NCI-H2029 (cell line): ENCODE measurements around the gene MROH2B.
"Not testable (repeated sequence)": the region's sequence is repeated elsewhere in the genome, so short reads cannot be mapped to it uniquely, and the experiment has no call there.

Experiments
- DNase-seq: peaks from one replicate; lab custom pipeline; 2025; lab: John Stamatoyannopoulos, UW

MROH2B gene

DNA sequence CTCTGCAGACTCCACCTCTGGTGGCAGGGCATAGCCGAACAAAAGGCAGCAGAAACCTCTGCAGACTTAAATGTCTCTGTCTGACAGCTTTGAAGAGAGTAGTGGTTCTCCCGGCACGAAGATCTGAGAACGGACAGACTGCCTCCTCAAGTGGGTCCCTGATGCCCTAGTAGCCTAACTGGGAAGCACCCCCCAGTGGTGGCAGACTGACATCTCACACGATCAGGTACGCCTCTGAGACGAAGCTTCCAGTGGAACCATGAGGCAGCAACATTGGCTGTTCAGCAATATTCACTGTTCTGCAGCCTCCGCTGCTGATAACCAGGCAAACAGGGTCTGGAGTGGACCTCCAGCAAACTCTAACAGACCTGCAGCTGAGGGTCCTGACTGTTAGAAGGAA is 48.5 kb downstream of the MROH2B start:
- DNase-seq: not testable (repeated sequence)

DNA sequence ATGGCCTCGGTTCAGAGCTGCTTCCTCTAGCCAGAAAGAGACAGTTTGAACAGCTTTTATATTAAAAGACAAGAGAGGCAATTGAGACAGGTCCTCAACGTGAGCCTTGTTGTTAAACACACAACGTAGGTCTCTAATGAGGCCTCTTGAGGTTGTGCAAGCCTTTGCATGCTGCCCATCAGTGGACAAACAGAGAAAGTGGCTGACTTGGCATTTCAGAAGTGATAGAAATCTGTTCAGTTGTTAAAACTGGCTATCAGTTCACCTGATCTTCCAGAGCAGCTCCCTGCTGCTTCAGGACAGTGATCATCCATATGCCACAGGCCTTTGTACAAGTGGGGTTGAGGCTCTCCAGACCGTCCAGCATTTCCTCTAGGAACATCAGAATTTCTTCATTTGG is 58.8 kb downstream of the MROH2B start:
- DNase-seq: no peak

DNA sequence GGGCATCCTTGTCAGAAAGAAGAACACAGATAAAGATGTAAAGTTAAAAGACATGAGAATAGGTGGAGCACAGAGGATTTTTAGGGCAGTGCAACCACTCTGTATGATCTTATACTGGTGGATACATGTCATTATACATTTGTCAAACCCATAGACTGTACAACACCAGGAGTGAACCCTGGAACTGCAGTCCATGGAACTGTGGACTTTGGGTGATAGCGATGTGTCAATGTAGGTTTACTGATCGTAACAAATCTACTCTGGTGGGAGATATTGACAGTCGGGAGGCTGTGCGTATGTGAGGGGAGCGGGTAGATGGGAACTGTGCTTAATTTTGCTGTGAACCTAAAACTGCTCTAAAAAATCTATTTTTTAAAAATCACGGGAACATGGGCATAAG is 60.6 kb downstream of the MROH2B start:
- DNase-seq: no peak

DNA sequence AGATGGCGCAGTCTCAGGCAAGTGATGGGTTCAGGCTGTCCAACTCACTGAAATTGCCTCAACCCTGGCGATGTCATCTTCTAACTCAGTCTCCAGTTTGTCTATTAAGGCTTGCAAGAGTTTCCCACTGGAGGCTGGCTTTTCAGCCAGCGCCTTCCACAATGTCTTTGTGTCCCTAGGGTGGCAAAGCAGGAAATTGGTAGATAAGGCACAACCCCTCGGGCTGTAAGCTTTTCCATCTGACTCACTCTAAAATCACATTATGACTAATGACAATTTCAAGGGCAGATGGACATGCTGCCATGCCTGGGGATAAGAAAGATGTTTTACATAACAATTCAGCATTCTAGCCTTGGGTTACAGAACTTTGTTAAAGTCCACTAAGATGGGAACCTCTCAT is 61.9 kb downstream of the MROH2B start:
- no peak for DNase-seq

DNA sequence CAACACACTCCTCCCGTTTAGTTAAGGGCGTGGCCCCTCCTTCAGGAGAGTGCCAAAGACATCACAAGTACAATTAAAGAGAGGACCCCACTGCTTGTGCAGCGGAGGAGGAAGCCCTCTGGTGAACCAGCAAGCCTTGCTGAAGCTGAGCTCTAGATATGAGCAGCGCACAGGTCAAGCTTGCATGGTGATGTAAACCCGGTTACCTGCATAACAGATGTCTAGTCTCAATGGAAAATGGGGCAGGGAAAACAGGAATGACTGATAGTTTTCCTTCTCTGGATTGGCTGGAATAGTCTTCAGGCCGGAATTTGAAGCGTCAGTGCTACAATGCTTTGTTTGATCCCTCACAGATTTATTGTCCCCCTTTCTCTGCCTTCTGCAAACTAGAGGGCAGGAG is 66.2 kb downstream of the MROH2B start:
- DNase-seq: no peak

DNA sequence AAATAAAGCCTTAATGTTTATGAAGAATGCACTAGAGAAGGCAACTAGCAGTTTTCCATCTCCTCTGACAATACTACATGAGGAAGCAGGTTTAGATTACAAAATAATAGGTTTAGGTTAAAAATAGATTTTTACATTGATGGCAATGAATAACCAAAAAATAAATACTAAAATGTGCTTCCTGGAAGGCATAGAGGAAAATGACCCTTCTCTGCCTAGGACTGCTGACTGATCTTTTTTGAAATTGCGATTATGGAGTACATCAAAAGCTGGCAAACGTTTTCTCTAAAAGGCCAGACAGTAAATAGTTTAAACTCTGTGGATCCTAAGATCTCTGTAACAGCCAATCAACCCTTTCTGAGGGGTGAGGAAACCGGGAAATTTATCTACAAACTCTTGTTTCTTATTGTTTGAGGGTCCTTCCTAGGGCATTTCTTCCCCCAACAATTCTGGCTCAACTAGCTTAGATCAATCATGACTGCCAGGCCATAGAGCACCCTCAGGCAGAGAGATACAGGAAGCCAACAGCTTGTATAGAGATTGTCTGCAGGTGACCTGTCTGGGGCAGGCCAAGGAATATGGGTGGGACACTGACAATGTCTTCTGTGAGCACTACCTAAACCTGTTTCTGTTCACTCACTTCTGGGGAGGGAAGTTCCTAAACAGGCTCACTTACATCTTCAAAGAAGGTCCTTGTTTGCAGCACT is 67.3 kb downstream of the MROH2B start:
- no peak for DNase-seq

DNA sequence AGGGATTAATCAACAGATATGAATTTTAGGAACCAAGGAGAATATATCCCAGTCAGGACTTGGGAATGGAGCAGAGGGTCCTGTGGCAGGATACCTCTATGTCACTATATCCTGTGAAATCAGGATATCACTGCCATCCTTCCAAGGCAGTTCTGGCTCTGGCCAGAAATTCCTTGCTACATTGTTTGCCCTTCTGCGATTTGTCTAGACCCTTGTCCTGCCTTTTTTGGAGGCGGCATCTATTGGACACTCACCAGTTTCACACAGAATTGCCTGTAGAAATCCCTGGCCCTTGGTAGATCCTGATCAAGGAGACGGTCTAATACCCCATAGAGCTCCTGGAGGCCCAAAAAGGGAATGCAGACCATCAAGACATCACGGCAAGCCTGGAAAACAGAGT is 71.2 kb downstream of the MROH2B start:
- DNase-seq: no peak

DNA sequence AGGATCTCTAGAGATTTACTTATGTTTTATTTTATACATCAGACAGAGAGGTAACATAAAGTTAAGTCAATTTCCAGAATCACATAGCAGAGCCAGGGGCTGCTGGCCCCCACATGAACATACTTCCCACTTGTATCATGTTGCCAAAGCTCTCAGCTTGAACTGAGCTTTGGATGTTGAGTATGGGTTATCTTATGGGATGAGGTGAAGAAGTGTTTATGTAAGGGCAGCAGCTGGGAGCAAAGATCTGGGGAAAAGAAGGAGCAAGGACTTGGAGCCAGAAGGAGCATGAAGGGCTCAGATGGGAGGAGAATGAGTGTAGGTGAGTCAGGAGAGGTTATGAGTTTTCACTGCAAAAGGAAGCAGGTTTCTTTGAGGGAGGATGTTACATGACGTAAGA is 72.0 kb downstream of the MROH2B start:
- no peak for DNase-seq

DNA sequence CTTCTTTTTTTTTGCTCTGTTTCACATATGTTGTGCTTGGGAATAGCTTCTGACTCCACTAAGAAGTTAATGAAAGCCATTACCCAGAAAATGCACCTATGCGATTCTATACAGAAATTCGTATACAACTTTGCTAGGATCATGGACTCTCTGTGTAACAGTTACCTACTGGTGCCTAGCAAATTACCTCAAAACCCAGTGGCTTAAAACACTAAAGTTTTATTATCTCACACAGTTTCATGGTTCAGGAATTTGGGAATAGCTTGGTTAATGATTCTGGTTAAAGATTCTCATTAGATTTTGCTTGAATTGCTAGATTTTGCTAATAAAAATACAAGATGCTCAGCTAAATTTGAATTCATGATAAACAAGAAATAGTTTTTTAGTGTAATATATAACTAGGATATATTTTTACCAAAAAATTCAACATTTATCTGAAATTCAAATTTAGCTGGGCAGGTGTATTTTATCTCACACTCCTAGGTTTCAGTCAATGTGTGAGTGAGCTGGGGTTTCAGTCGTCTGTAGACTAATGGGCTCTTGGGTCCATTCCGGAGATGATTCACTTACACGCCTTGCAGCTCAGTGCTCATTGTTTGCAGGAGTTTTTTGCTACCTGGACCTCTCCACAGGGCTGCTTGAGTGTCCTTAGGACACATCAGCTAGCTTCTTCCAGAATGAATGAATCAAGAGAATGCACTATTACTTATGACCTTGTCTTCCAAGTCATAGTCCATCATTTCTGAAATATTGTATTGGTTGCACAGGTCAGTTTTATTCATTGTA is 75.1 kb downstream of the MROH2B start:
- no peak for DNase-seq

DNA sequence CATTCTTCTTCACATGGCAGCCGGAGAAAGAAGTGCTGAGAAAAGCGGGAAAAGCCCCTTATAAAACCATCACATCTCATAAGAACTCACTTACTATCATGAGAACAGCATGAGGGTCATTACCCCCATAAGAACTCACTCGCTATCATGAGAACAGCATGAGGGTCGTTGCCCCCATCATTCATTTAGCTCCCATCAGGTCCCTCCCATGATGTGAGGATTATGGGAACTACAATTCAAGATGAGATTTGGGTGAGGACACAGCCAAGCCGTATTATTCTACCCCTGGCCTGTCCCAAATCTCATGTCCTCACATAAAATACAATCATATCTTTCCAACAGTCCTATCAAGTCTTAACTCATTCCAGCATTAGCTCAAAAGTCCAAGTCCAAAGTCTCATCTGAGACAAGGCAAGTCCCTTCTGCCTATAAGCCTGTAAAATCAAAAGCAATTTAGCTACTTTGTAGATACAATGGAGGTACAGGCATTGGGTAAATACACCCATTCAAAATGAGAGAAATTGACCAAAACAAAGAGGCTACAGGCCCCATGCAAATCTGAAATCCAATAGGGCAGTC is 79.1 kb downstream of the MROH2B start:
- DNase-seq: no peak

DNA sequence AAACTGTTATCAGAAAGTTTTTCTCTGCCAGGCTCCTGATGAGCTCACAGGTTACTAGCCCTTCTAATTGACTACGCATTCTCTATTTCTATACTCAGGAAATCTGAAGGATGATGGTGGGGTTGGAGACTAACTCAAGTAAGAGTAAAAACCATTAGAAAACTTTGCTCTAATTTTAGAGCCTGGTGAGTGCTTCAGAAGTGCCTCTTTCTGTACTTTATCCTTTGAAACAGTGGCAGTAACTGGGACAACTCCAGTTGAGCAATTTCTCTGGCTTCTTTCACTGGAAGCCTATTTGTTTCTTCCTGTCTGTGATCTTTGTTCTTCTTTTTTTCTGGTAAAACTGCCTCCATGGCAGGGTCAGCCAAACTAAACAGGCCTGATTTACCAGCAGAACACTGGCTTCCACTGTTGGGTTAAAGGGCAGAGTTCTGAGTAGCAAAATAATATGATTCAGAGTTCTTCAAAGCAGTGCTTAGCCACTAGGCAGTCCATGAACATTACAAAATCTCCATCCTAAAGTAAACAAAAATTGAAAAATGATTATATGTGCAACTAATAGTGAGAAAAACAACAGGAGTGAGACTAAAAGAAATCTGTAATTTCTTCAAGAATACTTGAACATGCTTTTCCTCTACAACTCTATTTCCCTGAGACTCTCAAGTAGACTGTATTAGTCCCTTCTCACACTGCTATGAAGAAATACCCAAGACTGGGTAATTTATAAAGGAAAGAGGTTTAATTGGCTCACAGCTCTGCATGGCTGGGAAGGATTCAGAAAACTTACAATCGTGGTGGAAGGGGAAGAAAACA is 79.8 kb downstream of the MROH2B start:
- no peak for DNase-seq

DNA sequence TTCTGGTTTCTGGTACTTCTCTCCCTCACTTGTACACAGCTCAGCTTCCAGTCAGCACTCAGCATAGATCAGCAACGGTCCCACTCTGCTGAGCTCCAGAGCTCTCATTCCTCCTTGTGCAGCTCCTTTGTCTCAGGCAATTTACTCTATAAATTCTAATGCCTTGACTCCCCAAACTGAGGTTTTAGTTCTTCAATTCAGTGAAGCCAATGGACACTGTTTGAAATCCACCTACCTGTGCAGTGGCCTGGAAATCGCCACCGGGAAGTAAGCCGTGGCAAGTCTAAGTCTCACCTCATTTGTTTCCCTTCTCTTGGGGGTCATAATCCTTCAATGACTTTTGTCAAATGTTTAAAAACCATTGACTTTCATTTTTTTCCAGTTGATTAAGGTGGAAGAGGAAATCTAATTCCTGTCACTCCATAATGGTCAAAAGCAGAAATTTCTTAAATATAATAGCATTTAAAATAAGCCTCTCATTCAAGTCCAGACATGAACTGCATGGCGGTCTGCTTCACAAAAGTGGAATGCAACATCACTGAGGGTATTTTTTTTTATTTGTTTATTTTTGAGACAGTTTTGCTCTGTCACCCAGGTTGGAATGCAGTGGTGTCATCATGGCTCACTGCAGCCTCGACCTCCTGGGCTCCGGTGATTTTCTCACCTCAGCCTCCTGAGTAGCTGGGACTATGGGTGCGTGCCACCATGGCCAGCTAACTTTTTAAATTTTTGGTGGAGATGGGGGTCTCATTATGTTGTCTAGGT is 82.2 kb downstream of the MROH2B start:
- DNase-seq: no peak

DNA sequence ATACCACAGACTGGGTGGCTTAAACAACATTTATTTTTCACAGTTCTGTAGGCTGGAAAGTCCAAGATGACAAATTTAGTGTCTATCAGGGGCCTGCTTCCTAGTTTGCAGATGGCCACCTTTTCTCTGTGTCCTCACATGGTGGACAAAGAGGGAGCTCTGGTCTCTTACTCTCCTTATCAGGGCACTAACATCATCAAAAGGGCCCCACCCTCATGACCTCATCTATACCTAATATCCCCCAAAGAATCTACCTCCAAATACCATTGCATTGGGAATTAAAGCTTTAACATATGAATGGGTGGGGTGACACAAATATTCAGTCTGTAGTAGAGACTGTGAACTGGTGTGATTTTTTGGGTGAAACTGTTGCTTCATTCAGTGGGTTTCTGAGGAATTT is 83.8 kb downstream of the MROH2B start:
- no peak for DNase-seq

DNA sequence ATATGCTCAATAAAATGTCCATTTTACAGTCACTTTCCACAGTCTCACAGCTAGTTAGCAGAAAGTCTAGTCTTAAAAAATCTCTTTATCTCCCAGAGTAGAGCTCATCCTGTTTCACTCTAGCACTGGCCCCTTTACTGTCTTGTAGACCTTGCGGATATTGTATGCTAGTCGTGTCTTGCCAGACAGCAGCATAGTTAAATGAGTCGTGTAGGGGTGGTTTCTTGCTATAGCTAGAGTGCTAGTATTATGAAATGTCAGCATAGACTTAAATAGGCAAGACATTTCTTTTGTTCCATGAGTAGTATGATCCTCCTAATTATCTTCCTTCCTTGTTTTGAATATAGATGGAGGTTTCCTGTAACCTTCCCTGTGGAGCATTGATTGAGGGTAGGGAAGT is 84.5 kb downstream of the MROH2B start:
- DNase-seq: no peak

DNA sequence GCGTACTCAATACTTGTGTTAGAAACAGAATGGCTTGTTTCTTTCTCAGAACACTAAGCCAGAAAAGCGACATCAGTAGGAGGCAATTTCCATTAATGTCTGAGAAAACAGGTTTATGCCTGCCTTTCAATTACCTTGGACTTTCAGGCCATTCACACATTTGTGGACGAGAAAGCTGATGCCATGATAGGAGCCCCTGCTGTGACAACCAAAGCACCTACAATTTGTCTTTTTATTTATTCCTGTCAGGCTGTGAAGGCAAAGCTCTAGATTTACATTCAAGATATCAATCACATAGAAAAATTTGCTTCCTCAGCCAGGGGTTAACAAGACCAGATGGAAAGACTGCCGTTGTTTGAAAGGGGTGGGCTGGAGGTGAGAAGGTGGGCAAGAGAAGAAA is 85.6 kb downstream of the MROH2B start:
- no peak for DNase-seq

DNA sequence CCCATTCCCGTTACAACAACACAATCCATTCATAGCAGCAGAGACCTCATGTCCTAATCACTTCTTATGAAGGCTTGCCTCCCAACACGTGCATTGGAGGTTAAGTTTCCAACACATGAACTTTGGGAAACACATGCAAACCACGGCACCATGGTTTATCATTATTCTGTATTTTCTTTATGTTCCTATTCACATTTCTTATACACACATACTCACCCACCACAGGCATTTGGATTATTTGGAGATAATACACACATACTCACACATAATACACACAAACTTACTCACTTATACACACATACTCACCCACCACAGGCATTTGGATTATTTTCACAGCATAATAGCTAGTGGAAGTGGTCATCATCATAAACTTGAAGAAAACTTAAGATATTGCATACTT is 86.3 kb downstream of the MROH2B start:
- DNase-seq: no peak

DNA sequence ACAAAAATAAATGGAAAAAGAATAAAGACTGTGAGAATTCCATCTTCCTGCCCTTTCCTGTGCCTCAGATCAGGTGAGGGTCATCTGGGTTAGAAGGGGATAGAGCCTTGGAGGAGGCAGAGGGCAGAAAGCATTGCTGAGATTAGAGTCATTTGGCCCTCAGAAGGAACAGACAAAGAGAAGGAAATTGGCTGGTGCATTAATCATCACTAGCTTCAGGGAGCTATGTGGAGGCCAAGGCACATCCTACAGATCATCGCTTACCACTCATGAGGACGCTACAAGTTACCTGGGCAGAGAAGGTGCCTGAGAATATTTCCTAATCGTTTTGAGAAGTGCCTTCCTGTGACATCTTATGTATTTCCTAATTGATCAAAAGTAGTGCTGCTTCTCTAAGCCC is 87.4 kb downstream of the MROH2B start:
- no peak for DNase-seq

DNA sequence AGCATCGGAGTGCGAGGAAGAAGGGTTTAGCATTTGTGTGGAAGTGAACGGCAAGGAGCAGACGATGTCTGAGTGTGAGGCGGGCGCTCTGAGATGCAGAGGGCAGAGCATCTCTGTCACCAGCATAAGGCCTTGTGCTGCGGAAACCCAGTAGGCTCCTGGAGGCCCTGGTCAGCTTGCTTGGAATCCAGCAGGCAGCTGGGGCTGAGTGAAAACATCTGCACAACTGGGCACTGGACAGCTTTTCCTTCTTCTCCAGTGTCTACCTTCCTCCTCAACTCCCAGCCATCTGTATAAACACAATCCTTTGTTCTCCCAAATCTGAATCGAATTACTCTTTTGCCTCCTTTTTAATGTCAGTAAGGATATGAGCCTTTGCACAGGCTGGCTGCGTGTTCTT is 89.7 kb downstream of the MROH2B start:
- DNase-seq: no peak

DNA sequence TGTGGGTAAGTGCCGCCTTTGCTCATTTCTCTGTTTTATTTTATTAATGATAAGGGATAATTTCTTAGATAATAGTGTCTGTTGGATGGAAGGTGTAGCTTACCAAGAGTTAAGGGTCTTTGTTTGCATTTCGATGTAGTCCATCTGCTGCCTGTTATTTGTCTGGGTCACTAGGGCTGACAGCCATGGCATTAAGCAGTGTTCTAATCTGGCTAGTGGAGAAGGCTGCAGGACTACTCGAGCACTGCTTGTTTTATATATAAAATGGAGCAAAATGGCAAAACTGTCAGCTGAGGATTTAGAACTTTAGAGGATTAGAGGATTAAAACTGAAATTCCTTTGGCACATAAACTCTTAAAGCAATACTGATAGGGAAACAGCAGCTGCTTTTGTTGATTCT is 94.3 kb downstream of the MROH2B start:
- no peak for DNase-seq

DNA sequence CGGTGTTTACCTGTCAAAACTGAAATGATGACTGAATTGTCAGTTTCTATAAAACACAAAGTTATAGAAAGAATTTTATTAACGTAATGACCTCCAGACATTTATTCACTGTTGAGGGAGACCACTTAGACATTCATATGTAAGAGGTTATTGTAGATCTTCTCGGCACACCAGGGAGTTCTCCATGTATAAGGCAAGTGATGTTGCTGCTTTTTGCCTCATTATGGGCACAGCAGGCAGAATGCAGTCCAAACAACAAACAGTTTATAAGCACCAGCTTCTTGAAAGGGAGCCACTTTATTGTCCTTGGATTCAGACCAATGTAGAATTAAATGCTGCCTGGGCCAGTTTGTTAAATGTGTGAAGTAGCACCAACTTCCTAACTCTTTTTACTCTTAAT is 95.1 kb downstream of the MROH2B start:
- DNase-seq: no peak

DNA sequence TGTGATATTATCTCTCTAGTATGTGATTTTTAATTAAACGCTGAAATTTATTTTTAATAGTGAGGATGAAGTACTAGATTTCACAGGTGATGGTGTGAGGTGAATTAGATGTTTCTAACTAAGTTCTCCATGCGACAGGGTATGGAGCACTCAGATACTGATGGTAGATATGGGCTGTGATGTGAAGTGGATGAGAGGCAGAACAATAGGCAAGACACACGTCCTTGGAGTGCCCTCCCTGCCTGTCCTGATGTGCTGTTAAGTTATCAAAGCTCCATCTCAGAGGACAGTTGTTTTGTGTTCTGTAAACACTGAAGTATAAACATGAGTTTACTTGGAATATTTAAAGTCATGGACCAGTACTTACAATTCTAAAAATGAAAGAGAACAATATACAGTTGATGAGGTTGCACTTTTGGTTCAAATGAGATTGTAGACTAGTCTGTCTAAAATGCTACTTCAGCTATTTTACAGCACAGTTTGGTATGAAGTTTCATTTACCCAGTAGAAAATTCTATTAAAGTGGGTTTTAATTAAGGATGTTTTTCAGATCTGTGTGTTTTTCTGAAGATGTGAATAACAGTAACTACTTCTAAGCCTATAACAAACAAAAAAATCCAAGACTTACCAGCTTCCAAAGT is 97.7 kb downstream of the MROH2B start:
- no peak for DNase-seq
